SK-N-SH (cell line): ENCODE results near the gene LIM2. TPM values are rescaled to one million over a fixed set of nuclear protein-coding genes. Genes with fewer than 3 reads are reported as not detected.

Source experiments
- CTCF ChIA-PET: fragments of 300-600, 350-600 bp; formaldehyde crosslinking; extraction: SDS; loops from one replicate; lab custom pipeline; 2021; lab: Yijun Ruan, JAX
- POLR2A ChIA-PET: fragments of 350-600 bp; sonication (Branson Sonifier 250); formaldehyde crosslinking; extraction: SDS; loops from one replicate; lab custom pipeline; 2020; ENCODE audit warnings: antibody characterized with exemption, inconsistent platforms; lab: Yijun Ruan, JAX
- DNase-seq: peaks from one replicate; pipeline ENCODE4 v3.0.0; 2012
- H2AFZ ChIP-seq: fragments of 200-600 bp; sonication (generic); 2 replicates; pipeline ENCODE4 v1.8.1; 2016; ENCODE audit warnings: antibody characterized with exemption, mild to moderate bottlenecking, low read depth
- H3F3A ChIP-seq: fragments of 200-600 bp; sonication (generic); replicated peaks from 2 replicates; pipeline ENCODE3; 2016; ENCODE audit warnings: antibody characterized with exemption, mild to moderate bottlenecking; ENCODE audit not compliant: insufficient read depth
- H3K27ac ChIP-seq, 2 experiments: fragments of 200-500 bp in 1 of 2; fragments of 200-600 bp in 1 of 2; sonication (Bioruptor generic) in 1 of 2; sonication (generic), shearing (Covaris generic) in 1 of 2; 2 replicates each; pipeline versions ENCODE4 v1.5.1 to v1.6.1; 2014 to 2016; ENCODE audit warnings: low read depth in 2 of 2, inconsistent platforms in 1 of 2, low read length in 1 of 2, mild to moderate bottlenecking in 1 of 2, mixed read lengths in 1 of 2
- H3K27me3 ChIP-seq: fragments of 200-600 bp; sonication (generic), shearing (Covaris generic); 2 replicates; pipeline ENCODE4 v1.6.1; 2016; ENCODE audit warnings: mixed run types; ENCODE audit not compliant: insufficient read depth
- H3K36me3 ChIP-seq, 2 experiments: fragments of 200-500 bp in 1 of 2; fragments of 200-600 bp in 1 of 2; sonication (Bioruptor generic) in 1 of 2; sonication (generic) in 1 of 2; replicated peaks in 1 of 2; 2 replicates each; pipeline versions ENCODE3 to v1.5.1; 2014 to 2016; ENCODE audit warnings: low read length in 1 of 2, mild to moderate bottlenecking in 1 of 2; ENCODE audit not compliant: insufficient read depth in 2 of 2, control insufficient read depth in 1 of 2
- H3K4me1 ChIP-seq, 2 experiments: fragments of 200-500 bp in 1 of 2; fragments of 200-600 bp in 1 of 2; sonication (Bioruptor generic) in 1 of 2; sonication (generic), shearing (Covaris generic) in 1 of 2; 2 replicates each; pipeline versions ENCODE4 v1.5.1 to v1.6.1; 2014 to 2016; ENCODE audit warnings: low read depth in 1 of 2, low read length in 1 of 2, mixed run types in 1 of 2; ENCODE audit not compliant: insufficient read depth in 2 of 2, control insufficient read depth in 1 of 2
- H3K4me2 ChIP-seq: fragments of 200-600 bp; sonication (generic), shearing (Covaris generic); 2 replicates; pipeline ENCODE4 v1.6.1; 2017; ENCODE audit warnings: mixed run types
- H3K4me3 ChIP-seq, 2 experiments: fragments of 200-500 bp in 1 of 2; fragments of 200-600 bp in 1 of 2; sonication (Bioruptor generic) in 1 of 2; sonication (generic), shearing (Covaris generic) in 1 of 2; 2 replicates each; pipeline versions ENCODE4 v1.5.1 to v1.8.1; 2014 to 2016; ENCODE audit warnings: low read depth in 2 of 2, inconsistent platforms in 1 of 2, low read length in 1 of 2, mild to moderate bottlenecking in 1 of 2, mixed read lengths in 1 of 2, moderate library complexity in 1 of 2
- H3K79me2 ChIP-seq: fragments of 200-600 bp; sonication (generic); 2 replicates; pipeline ENCODE4 v1.8.1; 2017; ENCODE audit warnings: mild to moderate bottlenecking; ENCODE audit not compliant: insufficient read depth
- H3K9ac ChIP-seq: fragments of 200-600 bp; sonication (generic); 2 replicates; pipeline ENCODE4 v1.6.1; 2017; ENCODE audit warnings: mixed run types
- H3K9me2 ChIP-seq: fragments of 200-600 bp; sonication (generic); 2 replicates; pipeline ENCODE4 v1.6.1; 2017; ENCODE audit warnings: mixed run types
- H3K9me3 ChIP-seq: fragments of 200-600 bp; sonication (generic); 2 replicates; pipeline ENCODE4 v1.6.1; 2017; ENCODE audit warnings: mixed run types, mild to moderate bottlenecking, moderate library complexity
- H4K20me1 ChIP-seq: fragments of 200-600 bp; sonication (generic); 2 replicates; pipeline ENCODE4 v1.6.1; 2017; ENCODE audit warnings: mild to moderate bottlenecking, mixed run types; ENCODE audit not compliant: insufficient read depth
- CTCF ChIP-seq: fragments of 200-600 bp; sonication (generic); IDR thresholded peaks from 2 replicates; pipeline ENCODE4 v1.6.1; 2017; ENCODE audit warnings: antibody characterized with exemption, mild to moderate bottlenecking, moderate library complexity
- FOSL2 ChIP-seq: IDR thresholded peaks from 2 replicates; pipeline ENCODE4 v1.4.0; 2012; ENCODE audit warnings: low read depth, mild to moderate bottlenecking, moderate library complexity, borderline replicate concordance
- GABPA ChIP-seq: IDR thresholded peaks from 2 replicates; pipeline ENCODE4 v1.4.0; 2012; ENCODE audit warnings: low read depth, mild to moderate bottlenecking
- MAX ChIP-seq: IDR thresholded peaks from 2 replicates; pipeline ENCODE4 v1.4.0; 2012; ENCODE audit warnings: low read depth
- MEF2A ChIP-seq: IDR thresholded peaks from 2 replicates; pipeline ENCODE4 v1.4.0; 2012; ENCODE audit warnings: low read depth, borderline replicate concordance
- MXI1 ChIP-seq: IDR thresholded peaks from 2 replicates; pipeline ENCODE4 v1.6.1; 2012; ENCODE audit warnings: mild to moderate bottlenecking, low read depth, low read length, improper control_type of control experiment
- PBX3 ChIP-seq: IDR thresholded peaks from 2 replicates; pipeline ENCODE4; 2012
- RAD21 ChIP-seq: IDR thresholded peaks from 2 replicates; pipeline ENCODE4 v1.6.1; 2012; ENCODE audit warnings: mild to moderate bottlenecking, low read length
- RCOR1 ChIP-seq: fragments of 150-350 bp; IDR thresholded peaks from 2 replicates; pipeline ENCODE4 v1.6.1; 2017; ENCODE audit warnings: antibody characterized with exemption, low read length
- REST ChIP-seq: IDR thresholded peaks from 2 replicates; pipeline ENCODE4 v1.6.1; 2012; ENCODE audit warnings: mild to moderate bottlenecking, low read depth, low read length, moderate library complexity
- RFX5 ChIP-seq: IDR thresholded peaks from 2 replicates; pipeline ENCODE4 v1.6.1; 2012; ENCODE audit warnings: mild to moderate bottlenecking, improper control_type of control experiment, low read length
- RXRA ChIP-seq: IDR thresholded peaks from 2 replicates; pipeline ENCODE4 v1.4.0; 2012; ENCODE audit warnings: low read depth, mild to moderate bottlenecking, borderline replicate concordance
- SMC3 ChIP-seq: IDR thresholded peaks from 2 replicates; pipeline ENCODE4 v1.6.1; 2012; ENCODE audit warnings: low read depth, low read length, improper control_type of control experiment
- TAF1 ChIP-seq: IDR thresholded peaks from 2 replicates; pipeline ENCODE4 v1.6.1; 2012; ENCODE audit warnings: low read depth, mild to moderate bottlenecking, low read length, moderate library complexity, borderline replicate concordance
- TCF12 ChIP-seq: IDR thresholded peaks from 2 replicates; pipeline ENCODE4 v1.4.0; 2012
- USF1 ChIP-seq: IDR thresholded peaks from 2 replicates; pipeline ENCODE4 v1.4.0; 2012; ENCODE audit warnings: low read depth, borderline replicate concordance
- WGBS: methylation state at CpG from one replicate; pipeline ENCODE4 v1.1.6; 2017; ENCODE audit warnings: low lambda C conversion rate; 5-methylcytosine and 5-hydroxymethylcytosine counted together
- polyA plus RNA-seq, 3 experiments: library from polyadenylated mRNA; depleted of rRNA; stranded (reverse); fragments of >200 nt; gene quantifications; 2 replicates each; pipeline ENCODE4 v1.2.3, GENCODE V29; 2012

LIM2 gene
- polyA plus RNA-seq, 1 of the 3 experiments (the other 2 are of a cell fraction) = not detected

- POLR2A ChIA-PET = no interaction called here
- H3K4me3 ChIP-seq = peak overlapping the region in 1 of 2 experiments; percentile 63; a peak in 2 of 4 replicates
Observed at GRCh38 chr19:51337861-51338562, 49.8 kb downstream of the LIM2 start.

GRCh38 chr19:51337141-51337860, 50.5 kb downstream of the LIM2 start:
- H3K9ac ChIP-seq = no peak overlapping the region
- 91% methylated on average over 12 of the region's 13 CpGs for WGBS

More at GRCh38 chr19:51337861-51338562, 49.8 kb downstream of the LIM2 start:
- no peaks in the 10 kb centered on the region for H4K20me1 ChIP-seq
- peaks cover 3% of the 10 kb centered on the region for H3F3A ChIP-seq
- DNase-seq = no peak
- no peaks in the 10 kb centered on the region for H3K79me2 ChIP-seq
- peaks cover 0 to 8% of the 10 kb centered on the region in 2 experiments; a peak in 1 of 4 replicates for H3K4me1 ChIP-seq
- no peaks in the 10 kb centered on the region for H3K9me2 ChIP-seq
- H3K27ac ChIP-seq = no peak overlapping the region
- no peaks in the 10 kb centered on the region for H3K36me3 ChIP-seq
- TF ChIP-seq SMC3 (no peak), MEF2A (no peak), USF1 (no peak), RFX5 (no peak)
- WGBS = 85% methylated on average over 6 of the region's 19 CpGs
- peak overlapping the region; percentile 97 for H3K4me2 ChIP-seq
- H3K27me3 ChIP-seq = no peaks in the 10 kb centered on the region
- H2AFZ ChIP-seq = peak overlapping the region; percentile 99
- no peak overlapping the region for H3K9ac ChIP-seq
- H3K9me3 ChIP-seq = no peaks in the 10 kb centered on the region
- CTCF ChIA-PET = interaction anchor here (0.6 to 2.1 kb wide), 13 partner anchors 9 to 319 kb away, joined by 3 to 7 read pairs (median 3); no protein-coding TSS in a partner anchor

More at GRCh38 chr19:51337141-51337860, 50.5 kb downstream of the LIM2 start:
- no peak for DNase-seq
- no peaks in the 10 kb centered on the region for H3K36me3 ChIP-seq
- no peak overlapping the region for H3K4me2 ChIP-seq
- TF ChIP-seq GABPA (no peak), TCF12 (no peak), CTCF (no peak), TAF1 (no peak), MAX (no peak), RAD21 (no peak), SMC3 (no peak), REST (no peak), MXI1 (no peak), PBX3 (no peak), FOSL2 (no peak), RXRA (no peak), RCOR1 (no peak)
- TF ChIP-seq, all 33 proteins: peak for 0
- Histone ChIP-seq H4K20me1 (no peaks in the 10 kb centered on the region), H3K9me2 (no peaks in the 10 kb centered on the region), H3K9me3 (no peaks in the 10 kb centered on the region), H3K4me1 (peaks cover 0 to 8% of the 10 kb centered on the region in 2 experiments; a peak in 1 of 4 replicates), H3K27ac (no peak overlapping the region), H3K4me3 (no peak overlapping the region), H3F3A (peaks cover 3% of the 10 kb centered on the region), H2AFZ (no peak overlapping the region), H3K79me2 (no peaks in the 10 kb centered on the region), H3K27me3 (no peaks in the 10 kb centered on the region)
- POLR2A ChIA-PET = no interaction called here
- CTCF ChIA-PET = interaction anchor here (0.9 to 2.1 kb wide), 4 partner anchors 14 to 319 kb away, joined by 3 to 7 read pairs (median 4); no protein-coding TSS in a partner anchor
